Stomach (tissue), 9 donors: Measurements from ENCODE around the gene TSGA10. TPM values are rescaled to one million over a fixed set of nuclear protein-coding genes. Genes with fewer than 3 reads are reported as not detected.

Experiments
- DNase-seq, 2 donors: peaks; one replicate each; pipeline versions ENCODE4 v3.0.0 to v3.0.0-alpha.2; 2013 to 2019
- H3K27ac ChIP-seq, 5 donors: fragments of 200-600 bp in 4 of 5; sonication (generic) in 4 of 5; one replicate each; pipeline ENCODE4 v1.5.1; 2013 to 2019; ENCODE audit warnings: mild to moderate bottlenecking in 1 of 5, moderate library complexity in 1 of 5
- H3K27me3 ChIP-seq, 3 donors: fragments of 200-600 bp; sonication (generic); one replicate each; pipeline ENCODE4 v1.5.1; 2017 to 2019; ENCODE audit warnings: mixed run types in 1 of 3
- H3K36me3 ChIP-seq, 4 donors: fragments of 200-600 bp; sonication (generic); 1 replicate in 3 of 4; 2 replicates in 1 of 4; pipeline ENCODE4 v1.5.1; 2016 to 2019
- H3K4me1 ChIP-seq, 4 donors: fragments of 200-600 bp; sonication (generic); one replicate each; pipeline ENCODE4 v1.5.1; 2016 to 2019
- H3K4me3 ChIP-seq, 4 donors: fragments of 200-600 bp; sonication (generic) in 3 of 4; one replicate each; pipeline ENCODE4 v1.5.1; 2016 to 2019; ENCODE audit warnings: mild to moderate bottlenecking in 1 of 4
- H3K9me3 ChIP-seq, 4 donors: fragments of 200-600 bp; sonication (generic); one replicate each; pipeline ENCODE4 v1.5.1; 2016 to 2019
- CTCF ChIP-seq, 7 experiments: fragments of 450-650 bp in 4 of 7; fragments of 200-600 bp in 3 of 7; sonication (generic) in 3 of 7; IDR thresholded peaks; one replicate each; pipeline ENCODE4 v1.5.1; 2016 to 2019; ENCODE audit warnings: antibody characterized with exemption in 7 of 7, control low read depth in 2 of 7, mild to moderate bottlenecking in 1 of 7
- EP300 ChIP-seq: sonication (generic); formaldehyde crosslinking; IDR thresholded peaks from one replicate; pipeline ENCODE4 v1.6.1; 2017; ENCODE audit warnings: antibody characterized with exemption
- POLR2A ChIP-seq, 4 donors: fragments of 450-650 bp; IDR thresholded peaks; one replicate each; pipeline ENCODE4 v1.6.1; 2016; ENCODE audit warnings: antibody characterized with exemption in 4 of 4, control low read depth in 2 of 4, mild to moderate bottlenecking in 1 of 4, moderate library complexity in 1 of 4
- POLR2AphosphoS5 ChIP-seq, 3 donors: sonication (generic); formaldehyde crosslinking; IDR thresholded peaks; one replicate each; pipeline ENCODE4 v1.6.1; 2016; ENCODE audit warnings: antibody characterized with exemption in 3 of 3
- WGBS, 5 donors: extraction: QIAGEN DNeasy Blood & Tissue Kit in 3 of 5; methylation state at CpG; one replicate each; pipeline versions ENCODE4 v1.1.5 to v1.1.7; 2013 to 2018; 5-methylcytosine and 5-hydroxymethylcytosine counted together
- intact Hi-C: fragments of 100-400 bp; cut with DNase I; formaldehyde crosslinking; loops from one replicate; pipeline ENCODE4 v1.15.1; 2023; ENCODE audit warnings: low total_unique reads
- polyA plus RNA-seq, 3 donors: library from polyadenylated mRNA; stranded (reverse); fragments of 200-250 nt; gene quantifications; one replicate each; pipeline ENCODE4 v1.2.3, GENCODE V29; 2013
- total RNA-seq, 5 donors: library from RNA; depleted of rRNA; stranded (reverse); fragments of >200 nt; gene quantifications; one replicate each; pipeline versions ENCODE4 v1.1.0 to v1.2.3, GENCODE V29; 2014 to 2016
- donor health status: healthy with polysubstance abuse.
- donor health status: Bipolar disorder and iron deficiency.
- donor health status: healthy.

Gene TSGA10
- total and polyA plus RNA-seq, 8 donors: 1.3 to 19.3 (median 5.4) TPM

- H3K4me1 ChIP-seq: no peaks in the 10 kb centered on the region
- no peak overlapping the region for H3K4me3 ChIP-seq
- DNase-seq: no peak
- no peaks in the 10 kb centered on the region for H3K27me3 ChIP-seq
- no peak overlapping the region for H3K27ac ChIP-seq
- WGBS, 5 donors: 69 to 81% (median 76%) methylated on average over 2 of the region's 2 CpGs
- no peaks in the 10 kb centered on the region for H3K9me3 ChIP-seq
- intact Hi-C loops: no loop called here
- no peaks in the 10 kb centered on the region for H3K36me3 ChIP-seq
- no peak for TF ChIP-seq EP300
- no peak for TF ChIP-seq POLR2A (IDR thresholded peaks at IDR 0.05)
- no peak for TF ChIP-seq CTCF (IDR thresholded peaks at IDR 0.05)
- TF ChIP-seq POLR2AphosphoS5 (IDR thresholded peaks at IDR 0.05): no peak
Measured at GRCh38 chr2:99032001-99032400, 122.7 kb downstream of the TSGA10 start.

- no peak overlapping the region for H3K27ac ChIP-seq
- 75 to 83% (median 76%) methylated on average over 3 of the region's 3 CpGs for WGBS, 5 donors
- H3K4me3 ChIP-seq: no peak overlapping the region
- no peaks in the 10 kb centered on the region for H3K27me3 ChIP-seq
- intact Hi-C loops: no loop called here
- no peaks in the 10 kb centered on the region for H3K4me1 ChIP-seq
- no peaks in the 10 kb centered on the region for H3K9me3 ChIP-seq
- DNase-seq: no peak
- TF ChIP-seq EP300: no peak
- TF ChIP-seq POLR2A (IDR thresholded peaks at IDR 0.05): no peak
- no peak for TF ChIP-seq CTCF (IDR thresholded peaks at IDR 0.05)
- no peak for TF ChIP-seq POLR2AphosphoS5 (IDR thresholded peaks at IDR 0.05)
- no peaks in the 10 kb centered on the region for H3K36me3 ChIP-seq
Measured at GRCh38 chr2:99031481-99031880, 123.3 kb downstream of the TSGA10 start.

GRCh38 chr2:99028558-99028957, 126.2 kb downstream of the TSGA10 start:
- intact Hi-C loops: no loop called here
- DNase-seq: no peak
- Histone ChIP-seq H3K4me1 (no peaks in the 10 kb centered on the region), H3K9me3 (peaks cover 0 to 7% (median 0%) of the 10 kb centered on the region in 4 donors), H3K27ac (no peak overlapping the region), H3K36me3 (no peaks in the 10 kb centered on the region), H3K27me3 (no peaks in the 10 kb centered on the region), H3K4me3 (no peak overlapping the region)
- TF ChIP-seq CTCF (IDR thresholded peaks at IDR 0.05) (no peak), EP300 (no peak), POLR2A (IDR thresholded peaks at IDR 0.05) (no peak), POLR2AphosphoS5 (IDR thresholded peaks at IDR 0.05) (no peak)
- WGBS, 5 donors: 71 to 77% (median 76%) methylated on average over 4 of the region's 4 CpGs

GRCh38 chr2:99027856-99028255, 126.9 kb downstream of the TSGA10 start:
- DNase-seq: no peak
- Histone ChIP-seq H3K27me3 (no peaks in the 10 kb centered on the region), H3K4me1 (no peaks in the 10 kb centered on the region), H3K36me3 (no peaks in the 10 kb centered on the region), H3K9me3 (peaks cover 0 to 7% (median 0%) of the 10 kb centered on the region in 4 donors), H3K4me3 (no peak overlapping the region), H3K27ac (no peak overlapping the region)
- WGBS, 5 donors: 57 to 68% (median 65%) methylated on average over 4 of the region's 4 CpGs
- intact Hi-C loops: no loop called here
- TF ChIP-seq CTCF (IDR thresholded peaks at IDR 0.05) (no peak), EP300 (no peak), POLR2AphosphoS5 (IDR thresholded peaks at IDR 0.05) (no peak), POLR2A (IDR thresholded peaks at IDR 0.05) (no peak)
